NCI-H2196 treated with DMSO at 0.1 percent for 48 hours (cell line): Measurements from ENCODE around the gene GDPD4.

ENCODE experiments used
- DNase-seq: peaks from one replicate; lab custom pipeline; 2025; ENCODE audit not compliant: unreplicated experiment; lab: John Stamatoyannopoulos, UW

Gene GDPD4

DNA sequence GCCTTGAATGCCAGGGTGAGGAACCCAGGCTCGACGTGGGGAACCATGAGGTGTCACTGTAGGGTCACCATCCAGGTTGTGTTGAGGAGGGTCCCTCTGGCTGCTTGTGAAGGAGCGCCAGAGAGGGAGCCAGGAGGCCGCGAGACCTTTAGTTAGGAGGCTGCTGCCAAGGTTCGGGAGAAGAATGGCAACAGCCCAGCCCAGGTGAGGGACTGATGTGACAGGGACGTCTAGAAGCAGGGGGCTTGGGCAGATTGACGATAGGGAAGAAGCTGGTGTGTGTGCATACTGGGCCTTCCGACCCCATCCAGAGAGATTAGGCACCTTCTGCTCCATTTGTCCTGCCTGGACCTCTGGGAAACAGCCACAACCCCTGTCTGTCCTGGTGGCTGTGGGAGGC, 124.5 kb downstream of the GDPD4 start:
- no peak for DNase-seq

GRCh38 chr11:77175869-77176539, 125.5 kb downstream of the GDPD4 start:
- no peak for DNase-seq

GRCh38 chr11:77175021-77175842, 126.3 kb downstream of the GDPD4 start:
- DNase-seq = no peak

DNA sequence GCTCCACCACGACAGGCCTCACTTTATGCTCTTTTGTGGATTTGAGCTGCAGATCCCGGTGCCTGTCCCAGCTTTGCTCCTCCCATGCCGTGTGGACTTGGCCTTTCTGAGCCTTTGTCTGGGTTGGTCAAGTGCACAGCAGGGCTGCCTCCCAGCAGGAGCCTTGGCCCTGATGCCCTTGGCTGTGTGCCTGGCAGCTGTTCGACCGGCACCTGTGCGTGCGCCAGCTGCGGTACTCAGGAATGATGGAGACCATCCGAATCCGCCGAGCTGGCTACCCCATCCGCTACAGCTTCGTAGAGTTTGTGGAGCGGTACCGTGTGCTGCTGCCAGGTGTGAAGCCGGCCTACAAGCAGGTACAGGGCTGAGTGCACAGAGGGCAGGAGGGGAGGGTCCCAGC, 126.9 kb downstream of the GDPD4 start:
- peak; percentile 80 for DNase-seq

DNA sequence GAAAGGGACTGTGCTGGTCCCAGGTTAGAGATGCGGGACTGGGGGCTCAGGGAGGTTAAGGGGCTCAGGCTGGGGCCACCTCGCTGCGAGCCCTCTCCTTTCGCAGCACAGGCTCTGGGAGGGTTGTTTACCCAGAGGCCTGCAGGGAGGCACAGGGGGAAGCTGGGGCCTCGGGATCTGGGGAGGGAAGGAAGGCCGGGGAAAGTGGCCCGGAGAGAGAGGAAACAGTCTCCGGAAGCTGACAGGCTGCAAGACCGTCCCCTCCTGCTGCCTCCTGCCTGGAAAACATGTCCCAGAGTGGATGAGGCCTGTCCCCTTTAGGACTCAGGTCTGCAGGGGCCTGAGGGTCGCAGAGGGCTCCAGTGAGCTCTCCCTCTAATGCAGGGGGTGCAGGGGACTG, 128.0 kb downstream of the GDPD4 start:
- no peak for DNase-seq

DNA sequence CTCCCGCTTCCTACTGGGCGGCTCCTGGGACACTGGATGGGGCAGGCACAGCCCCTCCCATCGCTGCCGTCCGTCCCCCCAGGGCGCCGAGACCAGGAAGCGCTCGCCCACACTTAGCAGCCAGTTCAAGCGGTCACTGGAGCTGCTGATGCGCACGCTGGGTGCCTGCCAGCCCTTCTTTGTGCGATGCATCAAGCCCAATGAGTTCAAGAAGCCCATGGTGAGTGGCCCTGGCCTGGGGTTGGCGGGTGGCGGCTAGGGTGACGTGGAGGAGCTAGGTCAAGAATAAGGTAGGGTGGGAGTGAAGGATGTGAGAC, 128.9 kb downstream of the GDPD4 start:
- no peak for DNase-seq

DNA sequence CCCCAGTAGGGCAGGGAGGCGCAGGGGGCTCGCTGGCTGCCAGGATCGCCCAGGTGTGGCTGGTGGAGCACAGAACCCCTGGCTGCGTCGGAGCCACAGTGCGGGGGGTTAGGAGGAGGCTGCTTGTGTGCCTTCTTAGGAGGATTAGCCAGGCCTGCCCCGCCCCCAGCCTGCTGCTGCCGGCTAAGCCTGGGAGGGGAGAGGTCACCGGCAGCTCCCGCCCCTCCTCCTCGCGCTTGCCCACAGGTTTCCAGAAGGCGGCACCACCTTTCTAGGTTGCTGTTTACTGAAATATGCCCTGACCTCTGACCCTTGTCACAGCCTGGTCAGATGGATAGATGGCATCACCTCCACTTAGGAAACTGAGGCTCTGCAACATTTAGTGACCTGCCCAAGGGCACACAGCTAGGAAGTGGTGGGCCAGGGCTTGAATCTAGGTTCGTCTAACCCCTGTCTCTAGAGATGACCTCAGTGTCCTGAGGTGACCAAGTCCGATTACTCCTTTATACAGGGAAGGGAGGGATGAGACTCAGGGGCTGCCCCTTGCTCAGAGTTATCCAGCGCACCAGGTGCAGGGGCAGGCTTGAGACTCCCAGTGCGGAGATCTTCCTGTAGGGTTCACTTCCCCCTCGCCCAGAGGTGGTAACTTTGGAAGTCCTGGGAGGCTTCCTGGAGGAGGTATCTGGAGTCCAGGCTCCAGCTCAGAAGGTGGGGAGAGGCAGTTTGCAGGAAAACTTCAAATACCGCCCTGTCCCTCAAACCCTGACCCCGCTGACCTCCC, 129.4 kb downstream of the GDPD4 start:
- DNase-seq = no peak

DNA sequence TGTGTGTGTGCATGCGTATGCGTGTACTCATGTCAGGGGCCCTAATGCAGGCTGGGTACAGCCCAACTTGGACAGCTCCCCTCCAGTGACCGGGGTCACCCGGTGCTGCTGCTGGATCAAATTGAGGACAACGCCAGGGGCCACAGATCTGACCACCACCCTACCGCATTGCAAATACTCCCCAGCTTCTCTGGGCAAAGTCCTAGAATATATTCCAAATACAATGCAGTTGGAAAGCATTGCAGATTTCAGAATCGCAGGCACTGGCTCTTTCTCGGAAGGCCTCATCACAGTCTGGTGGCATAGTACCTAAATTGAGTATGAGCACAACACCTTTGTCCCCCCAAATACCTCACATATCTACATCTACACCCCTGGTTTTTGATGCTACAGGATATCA, 130.2 kb downstream of the GDPD4 start:
- no peak for DNase-seq

GRCh38 chr11:77170107-77170506, 131.4 kb downstream of the GDPD4 start:
- no peak for DNase-seq

DNA sequence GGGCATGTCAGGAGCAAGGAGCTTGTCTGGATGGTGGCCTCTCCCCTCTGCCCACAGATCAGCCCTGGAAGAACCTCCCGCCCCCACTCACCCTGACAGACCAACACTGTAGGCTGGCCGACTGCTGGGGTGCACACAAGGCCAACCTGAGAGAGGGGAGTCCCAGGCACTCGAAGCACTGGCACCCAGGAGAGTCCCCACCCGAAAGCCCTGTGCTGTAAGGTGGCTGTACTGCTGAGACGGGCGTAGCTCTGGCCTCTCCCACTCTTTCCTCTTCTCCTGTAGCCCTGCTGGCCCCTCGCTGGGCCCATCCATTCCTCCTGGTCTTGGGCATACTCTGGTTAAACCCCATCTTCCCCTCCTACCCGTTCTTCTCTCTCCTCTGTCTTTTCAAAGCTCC, 133.7 kb downstream of the GDPD4 start:
- DNase-seq = no peak

- DNase-seq = no peak
Measured at GRCh38 chr11:77167111-77167626, 134.3 kb downstream of the GDPD4 start.
